ENCODE results near the gene SYT14.
A peak's percentile ranks its signal among the peaks of the same experiment; 100 is the strongest.
"Not testable (repeated sequence)": the region's sequence is repeated elsewhere in the genome, so short reads cannot be mapped to it uniquely, and the experiment has no call there.

SYT14 gene

DNA sequence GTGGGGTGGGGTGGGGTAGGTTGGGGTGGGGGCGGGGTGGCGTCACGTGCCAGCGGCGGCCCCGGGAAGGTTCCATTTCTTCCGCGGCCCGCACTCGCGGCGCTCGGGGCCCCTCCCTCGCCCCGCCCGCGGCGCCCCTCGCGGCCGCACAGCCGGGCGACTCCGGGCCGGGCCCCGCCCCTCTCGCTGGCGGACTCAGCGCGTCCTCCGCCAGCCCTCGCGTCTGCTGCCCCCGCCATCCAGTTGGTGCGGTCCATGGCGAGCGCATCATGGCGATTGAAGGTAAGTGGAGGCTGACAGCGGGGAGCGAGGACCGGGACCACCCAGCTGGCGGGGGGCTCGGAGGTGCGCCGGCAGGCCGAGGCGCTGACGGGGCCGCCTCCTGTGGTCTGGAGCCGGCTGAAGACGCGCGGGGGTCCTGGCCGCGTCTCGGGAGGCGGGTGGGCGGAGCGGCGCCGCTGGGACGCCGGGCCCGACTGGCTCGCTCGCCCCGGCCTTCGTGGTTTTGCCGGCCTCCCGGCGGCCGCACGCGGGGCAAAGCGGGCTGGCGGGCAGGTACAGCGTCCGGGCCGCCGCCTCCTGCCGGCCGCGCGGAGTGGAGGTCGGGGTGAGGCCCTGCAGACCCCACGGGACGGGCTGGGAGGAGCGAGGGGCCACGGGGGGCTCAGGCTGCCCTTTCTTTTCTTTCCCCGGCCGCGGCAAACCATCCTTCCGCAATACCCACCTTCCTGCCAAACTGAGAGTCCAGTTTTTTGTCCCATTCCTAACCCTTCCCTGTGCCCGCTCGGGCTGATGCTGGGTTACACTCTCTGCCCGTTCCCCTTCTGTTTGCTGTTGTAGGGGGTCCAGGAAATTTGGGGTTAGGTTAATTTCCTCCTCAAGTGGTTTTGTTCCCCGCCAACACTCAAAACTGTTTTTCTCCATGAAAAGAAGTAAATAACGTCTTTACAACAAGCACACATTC is at the start of gene SYT14:
Gene SYT14 (plus strand): TSS at position 222 of the 964 bp plus-strand sequence. CDS start 48 bp downstream, at position 270.
- DNase-seq: peak; percentile 92

DNA sequence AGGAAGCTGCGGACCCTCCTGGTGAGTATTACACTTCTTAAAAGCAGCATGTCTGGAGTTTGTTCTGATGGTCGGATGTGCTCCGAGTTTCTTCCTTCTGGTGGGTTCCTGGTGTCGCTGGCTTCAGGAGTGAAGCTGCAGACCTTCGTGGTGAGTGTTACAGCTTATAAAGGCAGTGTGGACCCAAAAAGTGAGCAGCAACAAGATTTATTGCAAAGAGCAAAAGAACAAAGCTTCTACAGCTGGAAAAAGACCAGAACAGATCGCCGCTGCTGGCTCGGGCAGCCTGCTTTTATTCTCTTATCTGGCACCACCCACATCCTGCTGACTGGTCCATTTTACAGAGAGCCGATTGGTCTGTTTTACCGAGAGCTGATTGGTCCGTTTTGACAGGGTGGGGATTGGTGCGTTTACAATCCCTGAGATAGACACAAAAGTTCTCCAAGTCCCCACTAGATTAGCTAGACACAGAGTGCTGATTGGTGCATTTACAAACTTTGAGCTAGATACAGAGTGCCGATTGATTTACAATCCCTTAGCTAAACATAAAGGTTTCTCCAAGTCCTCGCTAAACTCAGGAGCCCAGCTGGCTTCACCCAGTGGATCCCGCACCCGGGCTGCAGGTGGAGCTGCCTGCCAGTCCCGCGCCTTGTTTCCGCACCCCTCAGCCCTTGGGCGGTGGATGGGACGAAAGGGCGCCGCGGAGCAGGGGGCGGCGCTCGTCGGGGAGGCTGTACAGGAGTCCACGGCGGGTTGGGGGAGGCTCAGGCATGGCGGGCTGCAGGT is 49.5 kb upstream of the SYT14 start:
- not testable (repeated sequence) for DNase-seq

DNA sequence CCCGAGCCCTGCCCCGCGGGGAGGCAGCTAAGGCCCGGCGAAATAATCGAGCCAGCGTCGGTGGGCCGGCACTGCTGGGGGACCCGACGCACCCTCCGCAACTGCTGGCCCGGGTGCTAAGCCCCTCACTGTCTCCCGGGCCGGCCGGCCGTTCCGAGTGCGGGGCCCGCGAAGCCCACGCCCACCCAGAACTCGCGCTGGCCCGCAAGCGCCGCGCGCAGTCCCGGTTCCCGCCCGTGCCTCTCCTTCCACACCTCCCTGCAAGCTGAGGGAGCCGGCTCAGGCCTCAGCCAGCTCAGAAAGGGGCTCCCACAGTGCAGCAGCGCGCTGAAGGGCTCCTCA is 49.0 kb upstream of the SYT14 start:
- DNase-seq: no peak

DNA sequence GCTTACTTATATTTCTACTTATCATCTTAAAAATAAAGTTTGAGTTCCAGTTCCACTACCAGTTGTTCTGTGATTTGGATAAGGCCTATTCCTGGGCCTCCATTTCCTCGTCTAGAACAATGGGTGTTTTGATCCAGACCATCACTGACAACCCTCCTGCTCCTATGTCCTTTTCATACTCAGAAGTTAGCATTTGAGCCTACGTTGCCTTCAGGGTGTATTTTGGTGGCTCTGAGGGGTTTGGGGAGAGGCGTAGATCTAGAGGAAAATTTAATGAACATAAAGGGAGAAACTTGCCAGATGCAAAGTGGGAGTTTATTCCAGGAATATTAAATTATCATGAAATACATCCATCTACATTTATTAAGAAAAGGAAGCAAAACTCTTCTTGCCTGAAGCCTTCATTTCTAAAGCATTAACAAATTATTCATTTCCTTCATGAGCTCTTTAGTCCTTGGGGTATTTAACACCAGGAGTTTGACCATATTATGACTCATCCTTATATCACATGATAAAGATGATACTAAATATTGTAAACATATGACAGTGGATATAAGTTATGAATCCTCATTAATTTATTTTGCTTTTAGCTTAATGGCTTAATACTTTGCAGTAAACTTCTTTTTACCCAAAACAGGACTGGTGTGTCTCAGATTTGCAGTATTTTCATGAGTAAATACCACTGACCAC is 47.2 kb upstream of the SYT14 start:
- DNase-seq: no peak

DNA sequence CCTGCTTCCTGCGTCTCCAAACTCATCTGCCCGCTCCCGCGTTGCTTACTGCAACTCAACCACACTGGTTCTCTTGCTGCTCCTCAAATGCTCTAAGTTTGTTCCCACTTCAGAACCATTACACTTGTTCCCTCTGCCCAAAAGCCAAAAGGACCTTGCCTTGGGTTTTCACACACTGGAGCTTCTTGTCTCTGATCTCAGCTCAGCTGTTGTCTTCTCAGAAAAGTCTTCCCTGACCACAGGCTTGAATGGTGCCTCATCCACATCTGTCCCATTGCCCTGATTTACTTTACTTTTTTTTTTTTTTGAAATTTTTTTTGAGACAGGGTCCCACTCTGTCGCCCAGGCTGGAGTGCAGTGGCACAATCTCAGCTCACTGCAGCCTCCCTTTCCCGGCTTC is 44.3 kb upstream of the SYT14 start:
- DNase-seq: no peak

DNA sequence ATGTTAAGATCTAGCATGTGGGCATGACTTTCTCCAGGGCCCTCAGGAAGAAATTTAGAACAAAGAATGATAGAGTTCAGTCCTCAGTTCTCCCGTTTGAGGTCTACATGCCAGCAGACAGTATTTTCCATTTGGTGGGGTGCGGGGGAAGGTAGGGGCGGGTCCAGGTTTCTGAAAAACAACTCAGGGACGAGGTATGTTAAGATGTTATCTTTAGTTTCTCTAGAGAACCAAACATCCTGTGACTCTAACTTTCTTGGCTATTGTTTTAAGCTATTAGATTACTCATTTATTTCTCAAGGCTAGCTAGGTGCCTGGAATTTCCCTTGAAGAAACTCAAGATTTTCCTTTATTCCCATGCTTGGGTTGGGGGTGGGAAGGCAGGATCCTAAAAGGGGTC is 42.3 kb upstream of the SYT14 start:
- DNase-seq: no peak

DNA sequence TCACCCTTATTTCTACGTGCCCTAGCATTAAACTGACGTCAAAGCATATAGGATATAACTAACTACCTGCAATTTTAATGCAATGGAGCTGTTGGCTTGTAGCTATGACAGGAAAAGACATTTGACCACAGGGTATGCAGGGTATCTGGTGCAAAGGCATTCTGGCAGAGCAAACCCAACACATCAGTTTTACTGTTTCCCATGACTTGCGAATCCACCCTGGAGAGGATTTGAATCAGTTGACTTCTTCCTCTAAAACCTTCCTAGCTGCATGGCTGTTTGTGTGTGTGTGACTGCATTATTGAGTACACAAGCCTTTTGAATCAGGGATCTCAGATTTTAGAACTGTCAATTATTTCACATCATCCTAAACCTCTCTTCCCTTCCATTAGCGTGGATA is 41.7 kb upstream of the SYT14 start:
- DNase-seq: no peak

DNA sequence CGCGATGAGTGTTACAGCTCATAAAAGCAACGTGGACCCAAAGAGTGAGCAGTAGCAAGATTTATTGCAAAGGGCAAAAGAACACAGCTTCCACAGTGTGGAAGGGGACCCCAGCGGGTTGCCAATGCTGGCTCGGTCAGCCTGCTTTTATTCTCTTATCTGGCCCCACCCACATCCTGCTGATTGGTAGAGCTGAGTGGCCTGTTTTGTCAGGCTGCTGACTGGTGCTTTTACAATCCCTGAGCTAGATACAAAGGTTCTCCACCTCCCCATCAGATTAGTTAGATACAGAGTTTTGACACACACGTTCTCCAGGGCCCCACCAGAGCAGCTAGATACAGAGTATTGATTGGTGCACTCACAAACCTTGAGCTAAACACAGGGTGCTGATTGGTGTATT is 39.7 kb upstream of the SYT14 start:
- not testable (repeated sequence) for DNase-seq

DNA sequence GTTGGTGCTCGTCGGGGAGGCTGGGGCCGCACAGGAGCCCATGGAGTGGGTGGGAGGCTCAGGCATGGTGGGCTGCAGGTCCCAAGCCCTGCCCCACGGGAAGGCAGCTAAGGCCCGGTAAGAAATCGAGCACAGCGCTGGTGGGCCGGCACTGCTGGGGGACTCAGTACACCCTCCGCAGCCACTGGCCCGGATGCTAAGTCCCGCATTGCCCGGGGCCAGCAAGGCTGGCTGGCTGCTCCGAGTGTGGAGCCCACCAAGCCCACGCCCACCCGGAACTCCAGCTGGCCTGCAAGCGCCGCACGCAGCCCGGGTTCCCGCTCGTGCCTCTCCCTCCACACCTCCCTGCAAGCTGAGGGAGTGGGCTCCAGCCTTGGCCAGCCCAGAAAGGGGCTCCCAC is 39.2 kb upstream of the SYT14 start:
- not testable (repeated sequence) for DNase-seq

DNA sequence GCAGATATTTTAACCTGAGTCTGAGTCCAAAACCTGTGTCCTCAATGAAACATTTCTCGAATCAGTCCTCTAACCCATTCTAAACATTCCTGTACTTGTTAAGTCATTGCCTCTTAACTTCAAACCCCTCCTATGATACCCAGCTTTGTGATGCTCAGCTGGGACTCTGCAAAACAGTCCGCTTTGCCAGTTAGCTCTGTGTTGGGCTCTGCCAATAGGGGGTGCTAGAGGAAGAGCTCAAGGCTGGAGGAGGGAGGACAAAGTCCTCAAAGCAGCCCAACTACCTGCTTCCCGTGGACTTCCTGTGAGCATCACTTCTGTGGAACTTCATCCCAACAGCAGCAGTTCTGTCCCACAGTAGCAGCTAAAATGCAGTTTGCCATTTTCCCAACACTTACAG is 38.1 kb upstream of the SYT14 start:
- DNase-seq: peak; percentile 75

DNA sequence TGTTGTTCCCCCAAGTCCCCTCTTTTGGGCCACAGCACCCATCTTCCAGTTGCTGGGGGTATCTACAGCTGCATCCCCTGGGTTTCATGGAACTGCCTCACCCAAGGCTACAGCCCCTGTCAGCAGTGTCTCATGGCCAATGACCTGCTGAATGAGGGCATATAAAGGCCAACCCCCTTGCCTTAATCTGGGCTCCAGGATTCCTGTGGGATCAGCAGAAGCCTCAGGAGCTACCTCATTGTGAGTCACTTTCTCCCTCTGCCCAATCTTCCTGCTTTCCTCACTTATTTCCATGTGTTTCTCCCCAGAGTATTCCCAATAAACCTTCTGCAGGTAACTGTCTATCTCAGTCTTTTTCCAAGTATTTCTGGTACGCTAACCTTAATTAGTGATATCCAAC is 37.3 kb upstream of the SYT14 start:
- no peak for DNase-seq

DNA sequence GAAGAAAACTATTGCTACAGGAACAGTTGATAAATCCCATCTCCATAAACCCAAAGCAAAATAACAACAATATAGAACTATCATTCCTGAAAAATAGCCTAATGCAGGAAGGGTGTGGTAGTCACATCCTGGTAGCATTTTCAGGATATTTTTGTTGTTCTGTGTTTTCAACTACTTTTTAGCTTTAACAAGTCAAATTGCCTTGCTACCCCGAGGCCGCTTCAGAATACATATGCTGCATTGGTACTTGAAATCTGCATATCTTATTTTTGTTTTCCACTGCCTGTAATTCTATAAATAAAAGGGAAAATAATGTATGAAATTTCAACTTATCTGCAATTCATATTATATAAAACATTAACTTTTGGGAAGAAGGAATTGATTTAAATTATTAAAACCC is 36.8 kb upstream of the SYT14 start:
- no peak for DNase-seq

DNA sequence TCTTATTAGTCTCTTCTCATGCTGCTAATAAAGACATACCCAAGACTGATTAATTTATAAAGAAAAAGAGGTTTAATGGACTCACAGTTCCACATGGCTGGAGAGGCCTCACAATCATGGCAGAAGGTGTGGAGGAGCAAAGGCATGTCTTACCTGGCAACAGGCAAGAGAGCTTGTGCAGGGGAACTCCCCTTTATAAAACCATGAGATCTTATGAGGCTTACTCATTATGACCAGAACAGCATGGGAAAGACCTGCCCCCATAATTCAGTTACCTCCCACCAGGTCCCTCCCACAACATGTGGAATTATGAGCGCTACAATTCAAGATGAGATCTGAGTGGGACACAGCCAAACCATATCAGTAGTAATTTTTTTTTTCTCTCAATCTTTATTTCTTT is 33.2 kb upstream of the SYT14 start:
- DNase-seq: not testable (repeated sequence)

DNA sequence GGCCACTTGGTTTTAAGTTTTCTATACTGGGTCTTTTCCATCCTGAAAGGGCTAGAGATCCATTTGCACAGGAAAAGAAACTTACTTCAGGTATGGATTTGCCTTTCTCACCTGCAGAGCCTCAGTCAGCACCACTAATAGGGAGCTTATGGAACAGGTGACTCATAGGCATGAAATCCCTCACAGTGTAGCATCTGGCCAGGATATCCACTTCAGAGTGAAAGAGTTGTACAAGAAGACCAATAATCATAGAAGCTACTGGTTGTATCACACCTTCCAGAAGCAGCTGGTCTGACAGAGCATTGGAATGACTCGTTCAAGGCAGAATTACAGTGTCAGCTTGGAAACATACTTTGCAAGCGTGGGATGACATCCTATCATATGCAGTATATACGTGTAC is 26.3 kb upstream of the SYT14 start:
- DNase-seq: no peak

DNA sequence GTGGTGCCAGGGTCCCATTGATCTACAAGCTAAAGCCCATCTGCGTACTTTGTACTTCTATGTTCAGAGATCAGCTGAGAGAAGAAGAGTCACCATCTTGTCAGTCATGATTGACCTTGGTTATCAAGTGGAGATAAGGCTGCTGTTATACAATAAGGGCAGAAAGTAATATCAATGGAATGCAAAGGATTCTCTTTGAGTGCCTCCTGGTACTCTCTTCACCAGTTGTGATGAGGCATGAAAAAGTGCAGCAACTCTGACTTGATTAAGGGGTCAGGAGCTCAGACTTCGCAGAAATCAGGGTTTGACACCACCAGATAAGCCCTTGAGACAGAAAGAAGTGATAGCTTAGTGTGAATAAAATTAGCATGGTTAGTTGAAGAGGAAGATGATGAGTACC is 25.7 kb upstream of the SYT14 start:
- DNase-seq: no peak

DNA sequence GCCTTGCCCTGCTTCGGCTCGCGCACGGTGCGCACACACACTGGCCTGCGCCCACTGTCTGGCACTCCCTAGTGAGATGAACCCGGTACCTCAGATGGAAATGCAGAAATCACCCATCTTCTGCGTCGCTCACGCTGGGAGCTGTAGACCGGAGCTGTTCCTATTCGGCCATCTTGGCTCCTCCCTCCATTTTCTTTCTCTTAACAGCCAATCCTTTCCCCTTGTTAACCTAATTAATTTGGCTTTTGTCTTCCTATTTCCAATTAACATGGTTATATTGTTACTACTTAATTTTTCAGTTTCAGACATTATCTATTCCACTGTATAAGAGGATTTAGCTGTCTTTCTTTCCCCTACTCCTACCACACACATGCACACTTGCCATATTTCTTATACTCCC is 18.4 kb upstream of the SYT14 start:
- DNase-seq: not testable (repeated sequence)

DNA sequence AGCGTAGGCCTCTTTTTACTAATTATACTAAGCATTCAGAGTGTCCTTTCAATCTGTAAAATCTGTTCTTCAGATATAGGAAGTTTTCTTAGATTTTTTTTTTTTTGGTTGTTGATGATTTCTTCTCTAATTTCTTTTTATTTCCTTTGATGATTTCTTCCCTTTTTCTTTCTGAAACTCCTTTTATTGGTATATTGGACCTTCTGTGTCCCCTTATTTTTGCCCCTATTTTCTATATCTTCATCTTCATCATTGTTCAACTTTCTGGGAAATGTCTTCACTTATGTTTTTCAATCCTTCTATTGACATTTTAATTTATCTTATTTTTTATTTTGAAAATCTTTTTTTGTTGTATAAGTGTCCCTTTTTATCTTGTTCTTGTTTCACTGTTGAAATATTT is 17.2 kb upstream of the SYT14 start:
- DNase-seq: no peak

DNA sequence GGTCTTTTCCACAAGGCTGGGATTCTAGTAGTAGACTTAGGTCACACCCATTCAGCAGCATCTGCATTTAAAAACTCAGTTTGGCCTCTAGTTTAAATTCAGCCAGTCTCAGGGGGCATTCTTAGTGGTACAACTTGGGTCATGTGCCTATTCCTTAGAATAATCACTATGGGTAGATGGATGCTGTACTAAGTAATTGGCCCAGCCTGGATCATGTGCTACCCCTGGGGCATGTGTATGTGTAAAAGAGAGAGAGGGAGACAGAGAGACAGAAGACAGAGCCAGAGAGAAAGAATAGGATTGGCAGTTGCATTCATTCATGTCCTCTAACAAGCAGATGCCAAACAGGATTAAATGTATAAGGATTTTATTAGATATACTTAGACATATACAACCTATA is 13.6 kb upstream of the SYT14 start:
- peak; percentile 16 for DNase-seq

DNA sequence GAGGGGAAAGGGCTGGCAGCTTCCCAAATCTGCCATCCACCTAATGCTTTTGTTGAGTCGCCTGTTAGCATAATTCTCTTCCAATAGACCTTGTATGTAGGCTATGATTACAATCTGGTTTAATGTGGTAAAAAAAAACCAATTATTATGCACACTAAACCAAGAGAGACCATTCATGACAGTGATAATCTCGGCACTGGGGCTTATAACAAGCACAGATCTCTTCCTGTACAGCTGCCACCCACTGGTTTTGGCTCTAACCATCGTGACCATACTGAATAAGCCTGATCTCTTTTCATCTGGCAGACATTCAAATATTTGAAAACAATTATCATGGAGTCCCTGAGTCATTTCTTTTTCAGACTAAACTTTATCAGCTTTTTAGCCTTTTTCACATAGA is 12.0 kb upstream of the SYT14 start:
- DNase-seq: peak; percentile 98

DNA sequence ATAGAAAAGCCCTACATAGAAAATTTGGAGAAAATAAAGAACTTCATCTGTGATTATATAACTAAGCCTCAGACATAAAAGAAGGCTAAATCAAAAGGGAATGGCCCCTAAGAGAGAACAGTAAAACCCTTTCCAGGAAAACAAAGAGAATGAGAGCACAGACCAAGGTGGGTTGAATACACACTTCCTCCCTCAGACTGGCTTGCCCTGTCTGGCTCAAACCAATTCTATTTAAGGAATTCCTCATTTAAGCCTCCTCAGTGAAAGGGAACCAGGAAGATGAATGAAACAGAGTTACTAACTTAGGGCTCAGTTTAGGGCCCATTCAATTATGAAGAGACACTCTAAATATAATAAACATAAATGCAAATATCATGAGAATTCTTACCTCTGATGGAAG is 10.6 kb upstream of the SYT14 start:
- peak; percentile 22 for DNase-seq

DNA sequence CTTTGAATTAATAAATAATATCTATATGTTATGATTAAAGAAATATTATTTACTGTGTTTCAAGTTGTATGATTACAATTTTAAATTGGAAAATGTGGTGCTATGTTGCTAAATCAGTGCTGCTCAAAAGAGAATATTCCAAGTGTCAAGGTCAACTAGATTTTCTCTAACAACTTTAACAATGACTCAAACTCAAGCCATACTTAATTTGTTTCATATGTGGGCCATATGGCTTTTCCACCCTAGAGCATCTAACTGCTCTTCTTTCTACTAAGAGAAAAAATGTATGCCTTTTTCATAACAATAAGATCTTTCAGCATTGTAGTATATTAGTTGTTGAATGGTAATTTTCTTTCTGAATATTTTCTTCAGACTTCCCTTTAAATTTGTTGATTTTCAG is 8.3 kb upstream of the SYT14 start:
- no peak for DNase-seq

DNA sequence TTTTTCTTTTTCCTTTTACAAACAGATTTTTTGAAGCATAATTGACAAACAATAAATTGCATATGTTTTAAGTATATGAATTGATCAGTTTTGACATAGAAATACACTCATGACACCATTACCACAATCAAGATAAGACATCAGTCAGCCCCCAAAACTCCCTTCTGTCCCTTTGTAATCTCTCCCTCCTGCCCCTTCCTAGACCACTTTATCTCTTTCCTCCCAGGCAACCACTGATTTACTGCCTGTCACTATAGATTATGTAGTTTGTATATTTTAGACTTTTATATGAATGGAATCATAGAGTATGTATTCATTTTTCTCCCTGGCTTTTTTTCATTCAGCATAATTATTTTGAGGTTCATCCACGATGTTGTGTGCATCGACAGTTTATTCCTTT is 6.9 kb upstream of the SYT14 start:
- DNase-seq: no peak

DNA sequence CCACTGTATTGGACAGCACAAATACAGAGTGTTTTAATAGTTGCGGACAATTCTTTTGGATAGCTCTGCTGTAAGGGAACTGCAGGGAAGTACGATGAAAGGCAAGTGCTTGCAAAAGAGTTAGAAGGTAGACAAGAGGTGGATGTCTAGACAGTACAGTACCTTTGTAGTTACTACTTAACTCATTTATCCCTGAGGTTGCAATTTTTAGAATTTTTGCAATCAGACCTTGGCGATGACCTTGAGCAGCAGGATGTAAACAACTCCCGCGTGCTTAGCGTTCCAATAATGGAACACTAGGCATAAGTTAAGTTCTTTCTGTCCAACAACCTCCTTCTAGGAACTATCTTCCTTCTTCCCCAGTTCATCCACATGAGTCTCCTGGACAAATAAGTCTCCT is 1.9 kb upstream of the SYT14 start:
- peak; percentile 27 for DNase-seq

DNA sequence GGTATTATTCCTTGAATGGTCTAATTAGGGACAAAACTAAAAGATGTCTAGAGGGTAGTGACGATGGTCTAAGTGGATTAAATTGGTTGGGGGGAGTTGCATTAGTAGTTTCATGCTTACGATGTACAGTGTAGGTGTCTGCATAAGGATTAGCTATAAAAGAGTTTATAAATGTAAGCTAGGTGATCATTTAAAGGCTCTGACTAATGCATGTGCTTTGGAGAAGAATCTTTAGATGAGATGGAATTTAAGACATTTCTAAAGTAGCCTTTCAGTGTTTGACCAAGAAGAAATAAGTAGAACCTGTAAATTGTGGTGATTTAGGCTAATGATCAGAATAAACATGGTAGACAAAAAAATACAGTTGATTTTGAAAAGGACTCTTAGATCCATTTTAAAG is 7.4 kb downstream of the SYT14 start:
- no peak for DNase-seq

Measured in NCI-H69 (cell line).